ENCODE data around the gene MAST4. TPM values are rescaled to one million over a fixed set of nuclear protein-coding genes. Genes with fewer than 3 reads are reported as not detected.

Gene MAST4
- total and polyA plus RNA-seq, 12 donors: 29.6 to 93.3 (median 76.6) TPM

- peak in 1 of 2 donors; percentile 25 for DNase-seq
- no peaks in the 10 kb centered on the region for H3K36me3 ChIP-seq
- TF ChIP-seq, protein P1, sequence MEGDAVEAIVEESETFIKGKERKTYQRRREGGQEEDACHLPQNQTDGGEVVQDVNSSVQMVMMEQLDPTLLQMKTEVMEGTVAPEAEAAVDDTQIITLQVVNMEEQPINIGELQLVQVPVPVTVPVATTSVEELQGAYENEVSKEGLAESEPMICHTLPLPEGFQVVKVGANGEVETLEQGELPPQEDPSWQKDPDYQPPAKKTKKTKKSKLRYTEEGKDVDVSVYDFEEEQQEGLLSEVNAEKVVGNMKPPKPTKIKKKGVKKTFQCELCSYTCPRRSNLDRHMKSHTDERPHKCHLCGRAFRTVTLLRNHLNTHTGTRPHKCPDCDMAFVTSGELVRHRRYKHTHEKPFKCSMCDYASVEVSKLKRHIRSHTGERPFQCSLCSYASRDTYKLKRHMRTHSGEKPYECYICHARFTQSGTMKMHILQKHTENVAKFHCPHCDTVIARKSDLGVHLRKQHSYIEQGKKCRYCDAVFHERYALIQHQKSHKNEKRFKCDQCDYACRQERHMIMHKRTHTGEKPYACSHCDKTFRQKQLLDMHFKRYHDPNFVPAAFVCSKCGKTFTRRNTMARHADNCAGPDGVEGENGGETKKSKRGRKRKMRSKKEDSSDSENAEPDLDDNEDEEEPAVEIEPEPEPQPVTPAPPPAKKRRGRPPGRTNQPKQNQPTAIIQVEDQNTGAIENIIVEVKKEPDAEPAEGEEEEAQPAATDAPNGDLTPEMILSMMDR (IDR thresholded peaks at IDR 0.05): peak in 7 of 9 donors; percentile 17 to 62 (median 53)
Observed at GRCh38 chr5:66864240-66864884, 268.2 kb downstream of the MAST4 start.

GRCh38 chr5:66867618-66868322 is 271.6 kb downstream of the MAST4 start:
- no peak overlapping the region for H3K4me3 ChIP-seq
- ATAC-seq: no peak
- H3K4me1 ChIP-seq: peaks cover 0 to 37% (median 10%) of the 10 kb centered on the region in 9 donors
- intact Hi-C loops (cut with DNase I): loop anchor here in 2 of 10 donors (5.0 to 10.0 kb wide), 2 partner anchors 53 to 55 kb away; no protein-coding TSS in a partner anchor
- no peaks in the 10 kb centered on the region for H3K27me3 ChIP-seq
- WGBS, 2 donors: 69 to 83% methylated on average over 1 of the region's 1 CpG
- H3K27ac ChIP-seq: no peak overlapping the region
- H3K9me3 ChIP-seq: no peaks in the 10 kb centered on the region
- no peaks in the 10 kb centered on the region for H3K36me3 ChIP-seq
- TF ChIP-seq, protein P1 (IDR thresholded peaks at IDR 0.05): no peak
- DNase-seq: no peak

More at GRCh38 chr5:66864240-66864884, 268.2 kb downstream of the MAST4 start:
- H3K9me3 ChIP-seq: no peaks in the 10 kb centered on the region
- peaks cover 0 to 61% (median 17%) of the 10 kb centered on the region in 9 donors for H3K4me1 ChIP-seq
- intact Hi-C loops (cut with DNase I): loop anchor here in 5 of 10 donors (2.0 to 10.0 kb wide), 3 partner anchors 50 to 52 kb away; no protein-coding TSS in a partner anchor
- no peak overlapping the region for H3K27ac ChIP-seq
- ATAC-seq: peak; percentile 21 to 72 (median 42)
- whole genome bisulfite sequencing, 2 donors: 66 to 72% methylated on average over 10 of the region's 10 CpGs
- peaks cover 0 to 9% (median 0%) of the 10 kb centered on the region in 7 donors for H3K27me3 ChIP-seq
- no peak overlapping the region for H3K4me3 ChIP-seq

DNA sequence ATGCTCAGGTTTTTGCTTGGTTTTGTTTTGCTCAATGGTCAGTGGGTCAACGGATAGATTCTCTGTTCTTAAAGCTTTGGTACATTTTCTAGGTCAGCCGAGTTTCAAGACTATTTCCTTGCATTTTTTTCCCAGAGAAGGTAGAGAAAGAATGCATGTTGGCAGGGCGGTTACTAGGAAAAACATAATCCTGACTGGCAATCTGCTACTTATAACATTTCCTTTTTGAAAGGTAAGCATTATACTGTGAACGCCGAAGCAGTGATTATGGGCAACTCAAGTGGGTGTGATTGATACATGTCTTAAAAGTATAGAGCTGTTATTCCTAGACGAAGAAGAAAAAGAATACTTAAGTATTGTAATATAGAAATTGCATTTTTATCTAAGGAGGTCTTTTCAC is 273.2 kb downstream of the MAST4 start:
- intact Hi-C loops (cut with DNase I): loop anchor here in 2 of 10 donors (5.0 to 10.0 kb wide), 2 partner anchors 55 to 57 kb away; no protein-coding TSS in a partner anchor
- Histone ChIP-seq H3K27ac (no peak overlapping the region), H3K4me1 (peaks cover 0 to 21% (median 1%) of the 10 kb centered on the region in 9 donors), H3K4me3 (no peak overlapping the region), H3K36me3 (no peaks in the 10 kb centered on the region), H3K9me3 (no peaks in the 10 kb centered on the region), H3K27me3 (no peaks in the 10 kb centered on the region)
- ATAC-seq: no peak
- TF ChIP-seq, protein P1 (IDR thresholded peaks at IDR 0.05): no peak
- no peak for DNase-seq
- 66 to 74% methylated on average over 6 of the region's 6 CpGs for WGBS, 2 donors

DNA sequence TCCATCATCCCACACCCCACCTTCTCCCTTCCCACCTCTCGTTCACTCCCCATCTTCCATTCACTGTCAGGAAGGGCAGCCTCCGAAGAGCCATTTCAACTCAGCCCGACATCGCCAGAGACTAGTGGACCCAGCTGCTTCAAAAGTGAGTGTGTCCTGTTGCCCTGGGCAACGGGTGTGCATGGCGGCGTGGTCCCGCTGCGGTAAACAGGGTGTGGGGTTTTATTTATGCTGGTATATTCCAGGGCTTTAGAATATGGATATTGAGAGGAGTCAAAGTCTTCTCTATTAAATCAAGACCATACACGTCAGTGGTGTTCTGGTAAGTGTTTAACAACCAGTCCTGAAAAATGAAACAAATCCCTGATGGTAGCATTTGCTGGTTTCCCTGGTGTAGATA is 274.5 kb downstream of the MAST4 start:
- 97 to 98% methylated on average over 10 of the region's 10 CpGs for WGBS, 2 donors
- intact Hi-C loops (cut with DNase I): no loop called here
- ATAC-seq (peak in 1 of 8 donors; percentile 33), DNase-seq (no peak)
- H3K27ac ChIP-seq: no peak overlapping the region
- TF ChIP-seq, protein P1 (IDR thresholded peaks at IDR 0.05): no peak
- H3K4me1 ChIP-seq: peaks cover 0 to 17% (median 2%) of the 10 kb centered on the region in 9 donors
- H3K4me3 ChIP-seq: no peak overlapping the region
- H3K9me3 ChIP-seq: no peaks in the 10 kb centered on the region
- H3K27me3 ChIP-seq: no peaks in the 10 kb centered on the region
- no peaks in the 10 kb centered on the region for H3K36me3 ChIP-seq
